NCI-H146 (cell line): ENCODE data around the gene HOXD10.

Experiments
- DNase-seq: peaks from one replicate; lab custom pipeline; 2025; lab: John Stamatoyannopoulos, UW

Gene HOXD10

DNA sequence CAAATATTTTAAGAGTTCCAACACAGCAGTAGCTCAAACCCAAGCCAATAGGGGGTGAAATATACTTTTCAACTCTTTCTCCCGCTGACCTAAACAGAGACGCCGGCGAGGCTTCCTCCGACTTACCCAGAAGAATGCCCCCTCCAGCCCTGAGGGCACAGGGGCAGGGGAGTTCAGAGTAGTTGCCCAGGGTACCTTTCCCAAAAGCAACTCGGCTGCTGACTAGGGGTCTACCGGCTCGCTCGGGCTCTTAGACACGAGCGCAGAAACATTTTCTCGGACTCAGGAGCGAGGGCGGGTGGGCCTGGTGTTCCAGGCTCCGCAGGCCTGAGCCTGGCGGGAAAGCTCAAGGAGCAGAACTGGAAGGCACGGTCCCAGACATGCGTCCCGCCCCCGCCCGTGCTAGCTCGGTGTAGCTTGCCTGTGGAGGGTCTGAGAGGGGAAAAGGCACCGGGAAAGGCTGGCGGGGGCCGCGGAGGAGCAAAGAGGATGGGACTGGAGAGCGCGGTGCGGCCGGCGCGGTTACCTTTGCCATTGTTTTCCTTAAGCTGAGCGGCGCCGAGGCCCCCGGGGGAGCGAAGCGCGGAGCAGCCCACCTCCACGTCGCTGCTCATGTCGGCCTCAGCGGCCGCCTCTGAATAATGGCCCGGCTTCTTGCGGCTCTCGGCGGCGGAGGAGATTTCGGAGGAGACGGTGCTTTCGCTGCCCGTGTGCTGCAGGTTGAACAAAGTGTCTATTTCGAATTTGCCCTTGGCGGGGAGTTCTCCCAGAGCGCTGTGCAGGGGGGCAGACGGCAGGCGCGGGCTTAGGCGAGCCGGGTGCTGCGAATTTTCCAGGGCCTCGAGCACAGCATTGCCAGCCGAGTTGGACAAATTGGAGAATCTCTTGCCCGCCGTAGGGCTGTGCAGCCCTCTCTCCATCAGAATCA lies 33.5 kb upstream of the HOXD10 start:
- DNase-seq: no peak

DNA sequence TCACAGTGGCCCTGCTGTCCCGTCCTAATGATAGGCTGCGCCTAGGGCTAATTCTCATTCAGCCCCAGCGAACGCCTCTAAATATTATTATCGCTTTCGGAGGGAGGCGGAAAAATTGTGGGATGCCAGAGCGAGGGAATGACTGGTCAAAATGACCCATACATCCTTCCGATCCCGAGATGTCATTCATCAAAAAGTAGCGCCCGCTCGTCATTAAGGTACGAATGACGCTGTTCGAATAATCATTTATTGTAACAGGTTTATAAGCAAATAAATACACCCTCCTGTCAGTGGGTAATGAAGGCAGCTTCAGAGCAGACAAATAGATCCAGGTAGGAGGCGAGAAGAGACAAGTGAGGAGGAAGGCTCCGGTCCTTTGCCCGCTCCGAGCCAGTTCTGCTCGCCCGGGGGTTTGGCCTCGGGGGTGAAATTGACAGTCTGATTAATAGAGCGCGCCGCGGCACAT lies 32.7 kb upstream of the HOXD10 start, which contains the start of gene EVX2:
EVX2 (minus strand) TSS at position 167 of the 466 bp plus-strand sequence. CDS start 186 bp downstream, outside the sequence.
- DNase-seq: no peak

DNA sequence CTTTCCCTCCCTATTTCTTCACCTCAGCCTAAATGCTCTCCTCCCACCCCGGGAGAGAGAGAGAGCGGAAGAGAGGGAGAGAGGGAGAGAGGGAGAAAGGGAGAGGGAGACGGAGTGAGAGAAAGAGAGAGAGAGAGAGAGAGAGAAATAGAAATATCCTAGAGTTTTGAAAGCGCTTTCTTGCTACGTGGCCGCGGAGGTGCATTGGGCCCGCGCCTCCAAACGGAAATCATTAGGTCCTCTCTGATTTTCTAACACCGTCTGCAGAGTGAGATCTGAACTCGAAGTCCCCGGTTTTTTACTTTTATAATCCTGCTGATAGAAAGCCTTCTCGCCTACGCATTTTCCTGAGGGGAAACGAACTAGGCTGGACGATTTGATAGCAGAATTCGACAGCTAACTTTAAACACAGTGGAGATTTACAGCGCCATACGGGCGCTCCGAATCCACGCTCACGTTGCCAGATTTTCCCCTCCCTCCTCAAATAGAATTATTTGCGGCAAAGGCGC lies 31.9 kb upstream of the HOXD10 start:
- DNase-seq: no peak

DNA sequence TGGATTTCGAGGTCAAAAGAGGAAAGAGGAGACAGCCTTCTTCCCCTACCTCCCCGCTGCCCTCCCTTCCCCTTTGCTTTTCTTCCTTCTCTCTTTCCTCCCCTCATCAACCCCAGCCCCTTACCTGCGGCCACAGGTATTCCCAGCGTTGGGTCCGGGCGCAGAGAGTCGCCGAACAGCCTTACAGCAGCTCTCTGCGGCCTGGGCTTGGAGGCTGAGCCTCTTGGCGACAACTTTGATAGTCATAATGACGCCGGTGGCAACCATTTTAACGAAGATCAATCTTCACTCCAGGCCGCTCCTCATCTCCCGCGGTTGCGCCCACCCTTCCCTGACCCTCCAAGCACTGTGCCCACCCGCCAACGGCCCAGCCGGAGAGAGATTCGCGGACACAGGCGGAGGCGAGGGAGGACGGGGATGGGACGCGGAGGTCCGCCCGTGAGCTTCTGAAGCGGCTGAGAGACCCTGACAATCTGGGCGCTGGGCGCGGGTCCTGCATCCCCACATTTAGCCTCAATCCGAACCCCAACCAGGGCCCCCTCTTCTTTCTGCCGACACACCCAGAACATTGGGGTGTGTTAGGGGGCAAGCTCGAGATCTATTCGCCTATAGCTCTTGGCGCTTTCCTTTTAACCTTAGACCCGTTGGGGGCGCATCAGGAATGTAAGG lies 31.3 kb upstream of the HOXD10 start:
- DNase-seq: no peak

DNA sequence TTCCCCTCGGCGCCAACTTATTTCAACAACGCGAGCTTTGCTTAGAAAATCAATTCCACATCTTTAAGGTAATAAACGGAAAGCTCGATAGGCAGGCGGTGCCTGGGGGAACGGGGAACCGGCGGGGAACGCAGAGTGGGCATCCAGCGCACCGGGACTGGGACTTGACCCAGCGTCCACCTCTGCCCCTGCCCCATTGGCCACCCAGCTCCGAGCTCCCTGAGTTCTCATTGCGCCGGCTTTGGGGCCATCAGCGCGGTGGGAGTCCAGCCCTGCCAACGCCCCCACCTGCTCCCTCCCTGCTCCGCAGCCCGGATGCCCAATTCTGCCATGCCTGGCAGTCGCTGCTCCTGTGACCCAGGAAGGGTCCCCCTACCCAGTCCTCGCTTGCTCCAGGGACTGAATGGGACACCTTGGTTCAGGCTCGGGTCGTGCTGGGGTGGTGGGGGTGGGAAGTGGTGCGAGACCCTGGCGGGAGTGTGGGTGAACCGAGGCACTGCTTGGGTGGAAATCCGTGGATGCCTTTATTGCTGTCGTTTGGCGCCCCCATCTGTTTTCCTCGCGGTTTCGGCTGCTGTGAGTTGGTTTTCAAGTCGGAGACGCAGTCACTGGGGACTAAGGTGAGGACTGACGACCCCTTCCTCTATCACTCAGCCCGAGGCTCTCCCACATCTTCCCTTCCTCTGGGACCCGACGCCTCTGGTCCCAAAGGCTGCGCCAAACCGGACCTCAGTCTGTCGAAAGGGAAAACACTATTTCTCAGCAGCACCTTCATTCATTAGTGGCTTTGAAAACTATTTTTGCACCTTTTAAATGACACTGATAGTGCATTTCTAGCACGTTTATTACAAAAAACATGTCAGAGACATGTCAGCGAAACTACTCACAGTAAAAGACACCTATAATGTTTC lies 30.5 kb upstream of the HOXD10 start:
- DNase-seq: peak; percentile 38

DNA sequence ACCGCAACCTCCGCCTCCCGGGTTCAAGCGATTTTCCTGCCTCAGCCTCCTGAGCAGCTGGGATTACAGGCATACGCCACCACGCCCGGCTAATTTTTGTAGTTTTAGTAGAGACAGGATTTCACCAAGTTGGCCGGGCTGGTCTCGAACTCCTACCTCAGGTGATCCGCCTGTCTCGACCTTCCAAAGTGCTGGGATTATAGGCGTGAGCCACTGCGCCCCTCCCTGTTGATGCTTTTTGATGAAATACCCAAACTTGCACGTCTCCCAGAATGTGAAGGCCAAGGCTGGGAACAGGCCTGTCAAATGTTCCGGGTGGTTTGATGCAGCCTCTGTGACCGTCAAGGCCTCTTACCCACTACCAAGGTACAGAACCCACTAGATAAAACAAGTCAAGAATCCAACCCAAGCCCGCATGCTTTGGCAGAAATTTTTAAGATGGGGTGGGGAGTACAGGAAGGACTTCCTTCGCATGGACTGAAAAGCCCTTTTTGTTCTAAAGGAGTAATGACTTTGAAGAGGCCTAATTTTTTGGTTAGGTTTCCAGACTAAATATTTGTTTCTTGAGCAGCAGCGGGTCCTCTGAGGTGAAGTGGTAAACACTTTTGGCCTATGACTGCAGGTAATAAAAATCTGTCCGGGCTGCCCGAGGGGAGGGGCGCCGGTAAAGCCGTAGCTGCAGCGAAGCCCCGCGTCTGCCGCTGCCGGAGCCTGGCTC lies 29.1 kb upstream of the HOXD10 start:
- no peak for DNase-seq

DNA sequence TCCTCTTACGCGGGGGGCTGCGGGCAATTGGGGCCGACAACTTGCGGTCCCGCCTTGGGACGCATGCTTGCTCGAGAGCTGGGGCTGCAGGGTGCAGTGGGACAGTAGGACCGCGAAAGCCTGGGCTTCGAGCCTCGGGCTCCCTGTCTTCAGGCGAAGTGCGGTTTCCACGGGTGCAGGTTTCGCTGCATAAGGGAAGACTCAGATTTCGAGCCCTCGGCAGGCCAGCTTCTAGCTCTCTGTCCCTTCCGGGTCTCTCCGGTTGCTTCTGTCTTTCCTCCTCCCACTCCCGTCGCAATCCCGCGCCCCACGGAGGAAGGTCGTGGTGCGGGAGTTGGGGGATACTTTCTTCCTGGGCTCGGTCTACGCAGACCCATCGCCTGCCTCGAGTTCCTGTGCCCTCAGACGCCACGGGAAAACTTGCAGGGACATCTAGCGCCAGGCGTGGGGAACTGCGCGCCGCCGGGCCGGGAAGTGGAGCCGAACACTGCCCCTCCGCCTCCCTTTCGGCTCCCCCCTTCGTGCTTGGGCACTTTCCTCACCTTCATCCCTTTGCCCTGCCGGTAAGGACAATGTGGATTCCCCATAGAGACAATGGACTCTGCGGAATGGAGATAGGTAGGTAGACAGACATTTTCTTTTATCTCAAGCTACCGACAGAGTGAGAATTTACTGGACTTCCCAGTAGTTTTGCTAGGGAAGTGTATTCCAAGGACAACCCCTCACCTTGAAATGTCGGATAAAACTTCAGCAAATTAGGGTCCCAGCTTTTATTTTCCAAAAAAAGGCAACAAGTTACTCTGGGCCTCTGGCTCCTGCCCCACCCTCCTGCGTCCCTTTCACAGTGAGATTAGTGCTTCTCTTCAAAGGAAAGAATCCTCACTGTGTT lies 28.3 kb upstream of the HOXD10 start:
- peak; percentile 61 for DNase-seq

DNA sequence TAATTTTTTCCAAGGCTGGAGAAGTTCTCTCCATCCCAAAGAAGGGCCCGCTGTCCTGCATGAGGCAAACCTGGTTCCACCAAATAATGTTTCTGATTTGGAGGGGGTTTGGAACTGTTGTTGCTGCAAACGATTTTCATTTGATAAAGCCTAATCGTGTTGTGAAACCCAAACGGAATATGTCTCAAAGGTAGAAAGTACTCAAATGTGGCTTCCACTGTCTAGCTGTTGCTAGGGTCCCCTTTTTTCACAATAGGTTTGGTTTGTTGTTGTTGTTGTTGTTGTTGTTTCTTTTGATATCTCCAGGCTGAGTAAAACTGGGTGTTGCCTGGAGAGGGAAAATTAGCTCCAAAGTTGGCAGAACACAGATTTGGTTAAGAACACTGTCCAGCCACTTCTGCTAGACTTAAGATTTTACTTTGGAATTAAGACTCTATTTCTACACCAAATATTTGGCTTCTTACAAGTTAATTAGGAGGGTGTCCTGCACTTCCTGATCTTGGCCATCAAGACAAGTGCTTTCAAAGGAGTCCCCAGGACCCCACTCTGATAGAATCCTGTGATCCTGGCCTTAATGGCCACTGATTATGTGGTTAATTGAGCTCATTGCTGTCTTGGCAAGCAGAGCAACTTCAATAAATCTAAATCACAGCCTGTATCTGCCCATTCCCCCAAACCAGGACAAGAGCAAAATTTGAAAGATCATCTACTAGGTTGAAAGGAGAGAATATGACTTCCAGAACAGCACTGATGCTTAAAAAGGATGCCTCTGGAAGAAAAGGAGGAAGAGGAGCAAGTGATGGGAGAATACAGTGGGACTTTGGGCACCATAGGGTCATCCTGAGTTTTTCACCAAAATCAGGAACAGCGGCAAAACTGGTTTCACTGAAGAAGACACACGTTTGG lies 27.4 kb upstream of the HOXD10 start:
- no peak for DNase-seq

DNA sequence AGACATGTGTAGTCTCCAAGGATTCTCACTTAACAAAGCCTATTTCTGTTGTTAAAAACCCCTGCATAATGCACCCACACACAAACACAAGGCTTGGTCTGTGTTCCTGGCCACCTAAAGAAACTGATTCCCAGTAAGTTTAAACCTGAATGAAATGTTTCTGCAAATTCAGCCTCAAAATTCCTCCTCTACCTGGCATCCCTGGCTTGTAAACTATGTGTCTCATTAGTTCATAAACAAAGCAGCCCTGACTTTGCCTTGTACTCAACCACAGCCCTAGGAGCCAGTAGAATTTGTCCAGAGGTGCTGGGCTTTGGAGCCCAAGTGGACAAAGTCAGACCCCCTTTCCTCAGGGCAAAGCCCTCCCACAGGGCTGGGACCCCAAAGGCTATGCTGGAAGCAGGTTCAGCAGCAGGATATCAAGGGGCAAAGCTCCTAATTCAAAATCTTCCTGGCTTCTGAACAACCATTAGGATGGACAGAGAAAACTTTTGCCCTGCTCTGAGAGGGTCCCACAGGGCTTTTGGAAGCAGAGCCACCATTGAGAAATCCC lies 26.7 kb upstream of the HOXD10 start:
- no peak for DNase-seq

DNA sequence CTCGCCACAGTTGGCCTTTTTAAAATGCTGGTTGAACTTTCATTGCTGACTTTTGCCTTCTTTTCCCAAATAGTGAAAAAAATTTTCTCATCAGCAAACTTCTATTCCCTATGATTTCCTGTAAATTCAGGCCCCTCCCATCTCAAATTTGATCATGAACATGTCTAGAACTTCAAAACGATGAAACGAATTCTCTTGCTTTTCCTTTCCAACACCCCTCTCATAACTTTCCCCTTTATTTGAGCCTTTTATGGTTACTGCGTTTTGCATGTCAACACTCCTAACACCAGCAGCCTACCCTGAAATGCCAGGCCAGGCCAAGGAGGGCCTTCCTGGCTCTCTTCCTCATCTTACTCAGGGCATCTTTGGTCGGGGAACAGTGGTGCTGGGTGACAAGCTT lies 25.7 kb upstream of the HOXD10 start:
- no peak for DNase-seq

DNA sequence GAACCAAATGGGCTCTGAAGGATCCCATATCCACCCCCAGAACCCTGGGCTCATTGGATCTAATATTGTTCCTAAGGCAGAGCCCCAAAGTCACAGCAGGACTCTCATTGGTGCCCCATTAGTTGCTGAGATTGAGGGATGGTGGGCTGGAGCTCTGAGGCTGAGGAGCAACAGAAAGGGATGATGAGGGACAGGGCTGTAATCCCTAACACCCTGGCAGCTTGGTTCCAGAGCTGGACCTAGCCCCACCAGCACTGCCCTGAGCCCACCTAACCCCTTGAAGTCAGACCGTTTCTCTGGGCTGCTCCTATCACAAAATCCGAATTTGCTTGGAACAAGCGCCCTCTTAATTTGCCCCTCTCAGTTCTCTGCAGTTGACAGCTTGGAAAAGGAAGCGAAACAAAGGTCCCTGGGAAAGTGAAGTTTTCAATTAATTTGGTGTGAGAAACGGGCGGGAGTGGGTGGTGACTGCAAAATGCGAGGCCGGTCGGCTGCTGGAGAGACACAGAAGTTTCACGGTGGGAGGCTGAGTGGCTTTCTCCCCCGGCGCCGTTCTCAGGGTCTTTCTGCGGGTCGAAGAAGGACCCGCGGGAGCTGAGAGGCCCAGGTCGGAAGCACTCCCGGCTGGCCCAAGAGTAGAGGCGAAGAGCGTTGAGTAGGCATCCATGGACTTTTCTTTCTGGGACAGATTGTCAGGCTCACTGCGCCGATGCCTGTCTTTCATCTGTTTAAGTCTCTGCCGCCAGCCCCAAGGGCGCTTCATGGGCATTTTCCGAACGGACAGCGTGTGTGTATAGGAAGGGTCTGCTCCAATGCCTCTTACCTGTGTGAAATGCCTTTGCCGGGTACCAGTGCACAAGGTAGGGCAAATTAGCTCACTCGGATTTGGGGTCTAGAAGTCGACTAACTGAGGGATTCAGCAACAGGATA lies 25.0 kb upstream of the HOXD10 start:
- DNase-seq: no peak

DNA sequence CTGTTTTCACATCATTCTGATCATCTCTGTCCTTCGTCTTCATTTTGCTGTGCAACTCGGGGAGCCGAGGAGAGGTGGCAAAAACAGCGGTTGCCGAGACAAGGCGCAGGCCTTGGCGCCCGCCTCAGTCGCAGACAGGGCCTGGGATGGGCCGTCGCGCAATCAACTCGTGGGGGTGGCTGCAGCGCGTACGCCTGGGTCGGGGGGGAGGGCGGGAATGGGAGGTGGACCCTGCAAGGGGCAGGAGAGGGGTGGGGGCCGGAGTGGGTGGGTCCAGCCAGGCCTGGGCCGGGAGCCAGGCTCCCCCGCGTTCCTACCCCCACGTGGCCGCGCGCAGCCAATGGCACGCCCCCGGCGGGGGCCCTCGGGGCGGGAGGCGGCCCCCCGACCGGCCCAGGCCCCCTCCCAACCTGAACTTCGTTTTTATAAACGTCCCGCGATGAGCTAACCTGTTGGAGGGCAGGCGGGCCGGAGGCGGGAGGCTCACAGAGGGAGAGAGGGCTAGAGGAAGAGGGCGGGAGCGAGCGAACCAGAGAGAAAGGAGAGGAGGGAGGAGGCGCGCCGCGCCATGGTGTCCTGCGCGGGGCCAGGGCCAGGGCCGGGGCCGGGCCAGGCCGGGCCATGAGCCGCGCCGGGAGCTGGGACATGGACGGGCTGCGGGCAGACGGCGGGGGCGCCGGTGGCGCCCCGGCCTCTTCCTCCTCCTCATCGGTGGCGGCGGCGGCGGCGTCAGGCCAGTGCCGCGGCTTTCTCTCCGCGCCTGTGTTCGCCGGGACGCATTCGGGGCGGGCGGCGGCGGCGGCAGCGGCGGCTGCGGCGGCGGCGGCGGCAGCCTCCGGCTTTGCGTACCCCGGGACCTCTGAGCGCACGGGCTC lies 24.1 kb upstream of the HOXD10 start, which contains the start of gene HOXD13:
HOXD13 (plus strand) TSS at position 452 of the 875 bp plus-strand sequence; CDS start at position 622, 170 bp downstream.
- peak; percentile 96 for DNase-seq

DNA sequence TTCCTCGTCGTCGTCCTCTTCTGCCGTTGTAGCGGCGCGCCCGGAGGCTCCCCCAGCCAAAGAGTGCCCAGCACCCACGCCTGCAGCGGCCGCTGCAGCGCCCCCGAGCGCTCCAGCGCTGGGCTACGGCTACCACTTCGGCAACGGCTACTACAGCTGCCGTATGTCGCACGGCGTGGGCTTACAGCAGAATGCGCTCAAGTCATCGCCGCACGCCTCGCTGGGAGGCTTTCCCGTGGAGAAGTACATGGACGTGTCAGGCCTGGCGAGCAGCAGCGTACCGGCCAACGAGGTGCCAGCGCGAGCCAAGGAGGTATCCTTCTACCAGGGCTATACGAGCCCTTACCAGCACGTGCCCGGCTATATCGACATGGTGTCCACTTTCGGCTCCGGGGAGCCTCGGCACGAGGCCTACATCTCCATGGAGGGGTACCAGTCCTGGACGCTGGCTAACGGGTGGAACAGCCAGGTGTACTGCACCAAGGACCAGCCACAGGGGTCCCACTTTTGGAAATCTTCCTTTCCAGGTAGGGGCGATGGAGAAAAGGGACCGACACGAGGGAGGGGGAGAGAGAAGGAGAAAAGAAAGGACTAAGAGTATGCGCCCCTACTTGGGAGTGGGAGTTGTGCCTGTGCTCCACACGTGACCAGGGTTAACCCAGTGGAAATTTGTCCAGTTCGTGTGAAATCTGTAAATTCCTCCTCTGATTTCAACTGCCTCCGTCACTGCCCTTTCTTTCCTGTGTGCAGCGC lies 23.3 kb upstream of the HOXD10 start:
- DNase-seq: peak; percentile 55

DNA sequence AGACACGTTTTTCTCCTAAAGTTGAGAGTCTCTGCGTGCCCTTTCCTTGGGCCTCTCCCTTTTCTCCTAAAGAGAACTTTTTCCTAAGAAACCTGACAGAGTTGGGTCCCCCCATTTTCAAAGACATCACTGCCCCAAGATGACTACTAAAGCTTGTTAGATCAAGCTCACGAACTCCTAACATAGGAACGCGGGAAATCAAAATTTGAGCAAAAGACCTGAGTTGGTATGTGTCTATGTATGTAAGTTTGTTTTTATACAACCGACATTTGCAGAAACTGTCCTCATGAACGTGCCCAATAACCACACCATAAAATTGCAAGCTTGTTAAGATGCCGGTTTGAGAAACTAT lies 22.7 kb upstream of the HOXD10 start:
- DNase-seq: no peak

DNA sequence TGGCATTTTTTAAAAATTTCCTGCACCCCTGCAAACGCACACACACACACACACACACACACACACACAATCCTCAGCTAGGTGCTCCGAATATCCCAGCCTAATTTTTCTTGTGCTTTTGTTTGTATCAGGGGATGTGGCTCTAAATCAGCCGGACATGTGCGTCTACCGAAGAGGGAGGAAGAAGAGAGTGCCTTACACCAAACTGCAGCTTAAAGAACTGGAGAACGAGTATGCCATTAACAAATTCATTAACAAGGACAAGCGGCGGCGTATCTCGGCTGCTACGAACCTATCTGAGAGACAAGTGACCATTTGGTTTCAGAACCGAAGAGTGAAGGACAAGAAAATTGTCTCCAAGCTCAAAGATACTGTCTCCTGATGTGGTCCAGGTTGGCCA lies 22.2 kb upstream of the HOXD10 start:
- DNase-seq: peak; percentile 4

DNA sequence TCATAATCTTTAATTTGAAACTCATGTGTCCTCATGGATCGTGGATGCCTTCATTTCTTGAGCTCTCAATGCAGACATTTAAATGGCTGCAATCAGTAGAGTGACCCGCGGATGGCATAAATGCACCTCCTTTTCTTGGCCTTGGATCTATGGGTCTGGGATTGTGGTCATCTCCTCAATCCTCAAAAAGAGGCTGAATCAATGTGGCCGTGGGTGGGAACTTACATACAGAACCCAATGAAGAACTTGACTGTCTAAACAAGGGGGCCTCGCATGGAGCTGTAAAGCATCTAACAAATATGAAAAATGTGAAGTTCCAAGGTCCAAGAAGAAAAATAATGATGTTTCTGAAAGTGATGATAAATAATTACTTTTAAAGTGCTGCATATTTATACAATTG lies 21.2 kb upstream of the HOXD10 start:
- no peak for DNase-seq
